Measurements from ENCODE around the gene GDF10.

GRCh38 chr10:47261121-47261520 lies 38.9 kb upstream of the GDF10 start:
- TF ChIP-seq EZH2 (IDR thresholded peaks at IDR 0.05; ENCODE audit: borderline replicate concordance, control insufficient read depth, low read depth, low read length) (no peak), POLR2A (IDR thresholded peaks at IDR 0.05; ENCODE audit: low read depth, low read length) (no peak), SPI1 (IDR thresholded peaks at IDR 0.05; ENCODE audit: borderline replicate concordance, insufficient read depth, low read depth, low read length) (peak; percentile 82), TAF1 (IDR thresholded peaks at IDR 0.05; ENCODE audit: borderline replicate concordance, low read depth, low read length) (0 out of 2 replicates have a peak, but pooled peaks have one; percentile 41), CTCF (IDR thresholded peaks at IDR 0.05 in 2 of 3, conservative IDR thresholded peaks at IDR 0.05 in 1 of 3; ENCODE audit: control insufficient read depth in 2 of 3, extremely low read depth in 1 of 3, insufficient read depth in 1 of 3, low read depth in 3 of 3, low read length in 3 of 3) (no peak)
